Natural killer cell (primary cell): Measurements from ENCODE around the gene TRPC6. TPM values are rescaled to one million over a fixed set of nuclear protein-coding genes. Genes with fewer than 3 reads are reported as not detected.

ENCODE experiments used
- ATAC-seq, 3 donors: fragments of 150-1000 bp in 2 of 3; fragments of 200-7000 bp in 1 of 3; cut with Tn5 transposase; 1 replicate in 1 of 3; 2 replicates in 2 of 3; pipeline ENCODE4 v1.10.0; 2021; ENCODE audit warnings: mild to moderate bottlenecking in 2 of 3, moderate library complexity in 2 of 3
- DNase-seq, 2 donors: peaks; one replicate each; pipeline versions ENCODE4 v3.0.0 to v3.0.0-alpha.2; 2013 to 2021; ENCODE audit warnings: mixed read lengths in 1 of 2
- H3K27ac ChIP-seq: one replicate; pipeline ENCODE4 v1.5.1; 2013; ENCODE audit warnings: mild to moderate bottlenecking, low read length
- H3K27me3 ChIP-seq: one replicate; pipeline ENCODE4 v1.6.1; 2013; ENCODE audit warnings: low read length; ENCODE audit not compliant: control insufficient read depth, insufficient read depth
- H3K36me3 ChIP-seq: one replicate; pipeline ENCODE4 v1.6.1; 2013; ENCODE audit warnings: low read length; ENCODE audit not compliant: control insufficient read depth, insufficient read depth
- H3K4me1 ChIP-seq: one replicate; pipeline ENCODE4 v1.6.1; 2013; ENCODE audit warnings: low read length; ENCODE audit not compliant: control insufficient read depth, insufficient read depth
- H3K4me3 ChIP-seq: one replicate; pipeline ENCODE4 v1.5.1; 2013; ENCODE audit warnings: low read length
- H3K9me3 ChIP-seq: one replicate; pipeline ENCODE4 v1.6.1; 2013; ENCODE audit warnings: low read length; ENCODE audit not compliant: control insufficient read depth, insufficient read depth
- H3K27ac Mint-ChIP-seq, 2 donors: one replicate each; pipeline ENCODE4 v1.8.0; 2022; ENCODE audit warnings: mild to moderate bottlenecking in 2 of 2, mixed read lengths in 2 of 2, moderate library complexity in 1 of 2
- H3K27me3 Mint-ChIP-seq, 2 donors: one replicate each; pipeline ENCODE4 v1.8.0; 2022; ENCODE audit warnings: low read depth in 2 of 2, mixed read lengths in 2 of 2
- H3K36me3 Mint-ChIP-seq: one replicate; pipeline ENCODE4 v1.8.0; 2022; ENCODE audit warnings: mixed read lengths
- H3K4me1 Mint-ChIP-seq, 2 donors: one replicate each; pipeline ENCODE4 v1.8.0; 2022; ENCODE audit warnings: mixed read lengths in 2 of 2
- H3K4me3 Mint-ChIP-seq: one replicate; pipeline ENCODE4 v1.8.0; 2022; ENCODE audit warnings: mild to moderate bottlenecking, moderate library complexity, mixed read lengths
- H3K9me3 Mint-ChIP-seq, 2 donors: one replicate each; pipeline ENCODE4 v1.8.0; 2022; ENCODE audit warnings: mixed read lengths in 2 of 2
- CTCF ChIP-seq: fragments of 200-600 bp; IDR thresholded peaks from one replicate; pipeline ENCODE4 v1.8.0; 2022; ENCODE audit warnings: antibody characterized with exemption
- WGBS: methylation state at CpG from one replicate; pipeline ENCODE4 v1.1.7; 2013; ENCODE audit warnings: missing lambda C conversion rate; ENCODE audit not compliant: insufficient coverage; 5-methylcytosine and 5-hydroxymethylcytosine counted together
- intact Hi-C: fragments of 100-400 bp; cut with micrococcal nuclease; formaldehyde crosslinking; loops from one replicate; pipeline ENCODE4 v1.14.2; 2022
- total RNA-seq, 4 donors: library from RNA; stranded (reverse); fragments of 120-200 nt in 1 of 4; gene quantifications; one replicate each; pipeline versions ENCODE4 v1.2.3 to v1.2.4, GENCODE V29; 2013 to 2022

The TRPC6 gene
- total RNA-seq, 3 donors from 2014 or later (not counting 1 experiment from before 2014, with no cell fraction given), result 0.09 to 0.15 TPM; not detected in 1

GRCh38 chr11:101487775-101488174, 96.0 kb downstream of the TRPC6 start:
- H3K4me3 Mint-ChIP-seq, result no peak overlapping the region
- Histone ChIP-seq H3K27me3 (no peaks in the 10 kb centered on the region), H3K4me3 (no peak overlapping the region), H3K27ac (no peak overlapping the region), H3K9me3 (no peaks in the 10 kb centered on the region), H3K36me3 (no peaks in the 10 kb centered on the region), H3K4me1 (no peaks in the 10 kb centered on the region)
- no peaks in the 10 kb centered on the region for H3K4me1 Mint-ChIP-seq
- H3K9me3 Mint-ChIP-seq, result peaks cover 0 to 2% of the 10 kb centered on the region in 2 donors
- H3K27ac Mint-ChIP-seq, result no peak overlapping the region
- ATAC-seq (no peak), DNase-seq (no peak)
- no peaks in the 10 kb centered on the region for H3K27me3 Mint-ChIP-seq
- TF ChIP-seq CTCF, result no peak
- 94% methylated on average over 2 of the region's 2 CpGs for WGBS
- intact Hi-C loops, result no loop called here
- no peaks in the 10 kb centered on the region for H3K36me3 Mint-ChIP-seq

GRCh38 chr11:101482556-101483124, 101.2 kb downstream of the TRPC6 start:
- no peak overlapping the region for H3K27ac Mint-ChIP-seq
- H3K4me3 Mint-ChIP-seq, result no peak overlapping the region
- ATAC-seq (no peak), DNase-seq (no peak)
- intact Hi-C loops, result no loop called here
- H3K4me1 ChIP-seq, result no peaks in the 10 kb centered on the region
- H3K36me3 ChIP-seq, result no peaks in the 10 kb centered on the region
- no peak overlapping the region for H3K27ac ChIP-seq
- H3K9me3 Mint-ChIP-seq, result peaks cover 0 to 8% of the 10 kb centered on the region in 2 donors
- no peak overlapping the region for H3K4me3 ChIP-seq
- H3K27me3 ChIP-seq, result no peaks in the 10 kb centered on the region
- H3K36me3 Mint-ChIP-seq, result no peaks in the 10 kb centered on the region
- WGBS, result 95% methylated on average over 4 of the region's 4 CpGs
- no peaks in the 10 kb centered on the region for H3K27me3 Mint-ChIP-seq
- H3K4me1 Mint-ChIP-seq, result no peaks in the 10 kb centered on the region
- TF ChIP-seq CTCF, result no peak
- no peaks in the 10 kb centered on the region for H3K9me3 ChIP-seq

- TF ChIP-seq CTCF, result no peak
- Histone ChIP-seq H3K27ac (no peak overlapping the region), H3K4me1 (no peaks in the 10 kb centered on the region), H3K4me3 (no peak overlapping the region), H3K27me3 (no peaks in the 10 kb centered on the region), H3K9me3 (no peaks in the 10 kb centered on the region), H3K36me3 (no peaks in the 10 kb centered on the region)
- H3K27ac Mint-ChIP-seq, result no peak overlapping the region
- DNase-seq (no peak), ATAC-seq (no peak)
- no peaks in the 10 kb centered on the region for H3K36me3 Mint-ChIP-seq
- intact Hi-C loops, result no loop called here
- no peaks in the 10 kb centered on the region for H3K27me3 Mint-ChIP-seq
- H3K4me1 Mint-ChIP-seq, result no peaks in the 10 kb centered on the region
- no peak overlapping the region for H3K4me3 Mint-ChIP-seq
- H3K9me3 Mint-ChIP-seq, result peaks cover 0 to 10% of the 10 kb centered on the region in 2 donors
- 83% methylated on average over 13 of the region's 13 CpGs for WGBS
These were observed 105.0 kb downstream of the TRPC6 start for GRCh38 chr11:101478587-101479369.
